OCI-LY1 (cell line): Measurements from ENCODE around the gene TCF19.
"Not testable (repeated sequence)": the region's sequence is repeated elsewhere in the genome, so short reads cannot be mapped to it uniquely, and the experiment has no call there.

Experiments
- H2AFZ ChIP-seq: fragments of 200-600 bp; sonication (generic), shearing (Covaris generic); 2 replicates; pipeline ENCODE4 v1.6.0; 2014; ENCODE audit warnings: antibody characterized with exemption, mild to moderate bottlenecking, low read length
- H3F3A ChIP-seq: fragments of 200-600 bp; sonication (generic), shearing (Covaris generic); 2 replicates; pipeline ENCODE4 v1.6.0; 2014; ENCODE audit warnings: mild to moderate bottlenecking, antibody characterized with exemption, low read length, moderate library complexity; ENCODE audit not compliant: insufficient read depth
- H3K27ac ChIP-seq: fragments of 200-600 bp; sonication (generic); 2 replicates; pipeline ENCODE4 v1.5.1; 2014; ENCODE audit warnings: low read length, mixed run types, mild to moderate bottlenecking, low read depth; ENCODE audit not compliant: poor library complexity, severe bottlenecking
- H3K27me3 ChIP-seq: fragments of 200-600 bp; sonication (generic); 2 replicates; pipeline ENCODE4 v1.6.0; 2014; ENCODE audit warnings: antibody characterized with exemption, mild to moderate bottlenecking, low read length, moderate library complexity; ENCODE audit not compliant: insufficient read depth
- H3K36me3 ChIP-seq: fragments of 200-600 bp; sonication (generic); 2 replicates; pipeline ENCODE4 v1.6.1; 2014; ENCODE audit warnings: mild to moderate bottlenecking, antibody characterized with exemption, low read length, moderate library complexity, mixed read lengths; ENCODE audit not compliant: insufficient read depth
- H3K4me1 ChIP-seq: fragments of 200-600 bp; sonication (generic); 2 replicates; pipeline ENCODE4 v1.5.1; 2014; ENCODE audit warnings: mild to moderate bottlenecking, low read length, moderate library complexity; ENCODE audit not compliant: insufficient read depth, severe bottlenecking
- H3K4me2 ChIP-seq: fragments of 200-600 bp; sonication (generic), shearing (Covaris generic); 2 replicates; pipeline ENCODE4 v1.6.1; 2014; ENCODE audit warnings: low read length
- H3K4me3 ChIP-seq: fragments of 200-600 bp; sonication (generic); 2 replicates; pipeline ENCODE4 v1.5.1; 2014; ENCODE audit warnings: low read length, low read depth, mild to moderate bottlenecking, mixed read lengths; ENCODE audit not compliant: poor library complexity, severe bottlenecking
- H3K79me2 ChIP-seq: fragments of 200-600 bp; shearing (Covaris generic); 2 replicates; pipeline ENCODE4 v1.6.1; 2016; ENCODE audit warnings: mixed run types, low read length, mixed read lengths; ENCODE audit not compliant: insufficient read depth
- H3K9ac ChIP-seq: fragments of 200-600 bp; sonication (generic), shearing (Covaris generic); 2 replicates; pipeline ENCODE4 v1.6.1; 2014; ENCODE audit warnings: mild to moderate bottlenecking, low read length, mixed read lengths
- H3K9me2 ChIP-seq: fragments of 200-600 bp; sonication (generic), shearing (Covaris generic); 2 replicates; pipeline ENCODE4 v1.6.1; 2014; ENCODE audit warnings: low read depth, mild to moderate bottlenecking, low read length, mixed read lengths
- H3K9me3 ChIP-seq: fragments of 200-600 bp; shearing (Covaris generic); 2 replicates; pipeline ENCODE4 v1.6.1; 2014; ENCODE audit warnings: low read length, mixed read lengths
- H4K20me1 ChIP-seq: fragments of 200-600 bp; sonication (generic), shearing (Covaris generic); 2 replicates; pipeline ENCODE4 v1.6.0; 2016; ENCODE audit warnings: mild to moderate bottlenecking, low read length; ENCODE audit not compliant: insufficient read depth
- EZH2 ChIP-seq: fragments of 200-600 bp; sonication (generic), shearing (Covaris generic); IDR thresholded peaks from 2 replicates; pipeline ENCODE4 v1.8.0; 2017; ENCODE audit warnings: borderline replicate concordance, mixed run types, mild to moderate bottlenecking, antibody characterized with exemption, low read length, moderate library complexity, mixed read lengths
- TF ChIP-seq, protein P1 (sequence below): fragments of 200-600 bp; sonication (generic), shearing (Covaris generic); IDR thresholded peaks from 2 replicates; pipeline ENCODE4 v1.5.1; 2017; ENCODE audit warnings: mild to moderate bottlenecking, antibody characterized with exemption, low read length, moderate library complexity, mixed read lengths

The TCF19 gene

DNA sequence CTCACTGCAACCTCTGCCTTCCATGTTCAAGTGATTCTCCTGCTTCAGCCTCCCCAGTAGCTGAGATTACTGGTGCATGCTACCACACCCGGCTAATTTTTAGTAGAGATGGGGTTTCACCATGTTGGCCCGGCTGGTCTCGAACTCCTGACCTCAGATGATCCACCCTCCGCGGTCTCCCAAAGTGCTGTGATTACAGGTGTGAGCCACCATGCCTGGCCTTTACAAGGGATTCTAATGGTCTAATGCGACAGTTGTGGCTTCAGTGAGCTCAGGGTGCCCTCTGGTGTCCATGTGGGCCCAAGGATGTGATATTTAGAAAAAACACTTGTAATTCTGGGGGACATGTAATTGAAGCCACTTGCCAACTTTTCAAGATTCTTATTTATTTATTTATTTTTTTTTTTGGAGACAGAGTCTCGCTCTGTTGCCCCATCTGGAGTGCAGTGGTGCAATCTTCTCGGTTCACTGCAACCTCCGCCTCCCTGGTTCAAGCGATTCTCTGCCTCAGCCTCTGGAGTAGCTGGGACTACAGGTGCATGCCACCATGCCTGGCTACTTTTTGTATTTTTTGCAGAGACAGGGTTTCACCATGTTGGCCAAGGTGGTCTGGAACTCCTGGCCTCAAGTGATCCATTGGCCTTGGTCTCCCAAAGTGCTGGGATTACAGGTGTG lies 34.2 kb downstream of the TCF19 start:
- H3K9me3 ChIP-seq, H3K9me2 ChIP-seq, H3K4me3 ChIP-seq, H3F3A ChIP-seq, H3K27ac ChIP-seq, H3K4me2 ChIP-seq, H3K27me3 ChIP-seq, H4K20me1 ChIP-seq, H3K79me2 ChIP-seq, H3K9ac ChIP-seq, H2AFZ ChIP-seq: not testable (repeated sequence)
- Histone ChIP-seq H3K4me1 (peaks cover 24% of the 10 kb centered on the region), H3K36me3 (peaks cover 14% of the 10 kb centered on the region)
- TF ChIP-seq, protein P1, sequence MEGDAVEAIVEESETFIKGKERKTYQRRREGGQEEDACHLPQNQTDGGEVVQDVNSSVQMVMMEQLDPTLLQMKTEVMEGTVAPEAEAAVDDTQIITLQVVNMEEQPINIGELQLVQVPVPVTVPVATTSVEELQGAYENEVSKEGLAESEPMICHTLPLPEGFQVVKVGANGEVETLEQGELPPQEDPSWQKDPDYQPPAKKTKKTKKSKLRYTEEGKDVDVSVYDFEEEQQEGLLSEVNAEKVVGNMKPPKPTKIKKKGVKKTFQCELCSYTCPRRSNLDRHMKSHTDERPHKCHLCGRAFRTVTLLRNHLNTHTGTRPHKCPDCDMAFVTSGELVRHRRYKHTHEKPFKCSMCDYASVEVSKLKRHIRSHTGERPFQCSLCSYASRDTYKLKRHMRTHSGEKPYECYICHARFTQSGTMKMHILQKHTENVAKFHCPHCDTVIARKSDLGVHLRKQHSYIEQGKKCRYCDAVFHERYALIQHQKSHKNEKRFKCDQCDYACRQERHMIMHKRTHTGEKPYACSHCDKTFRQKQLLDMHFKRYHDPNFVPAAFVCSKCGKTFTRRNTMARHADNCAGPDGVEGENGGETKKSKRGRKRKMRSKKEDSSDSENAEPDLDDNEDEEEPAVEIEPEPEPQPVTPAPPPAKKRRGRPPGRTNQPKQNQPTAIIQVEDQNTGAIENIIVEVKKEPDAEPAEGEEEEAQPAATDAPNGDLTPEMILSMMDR = peak; percentile 65

DNA sequence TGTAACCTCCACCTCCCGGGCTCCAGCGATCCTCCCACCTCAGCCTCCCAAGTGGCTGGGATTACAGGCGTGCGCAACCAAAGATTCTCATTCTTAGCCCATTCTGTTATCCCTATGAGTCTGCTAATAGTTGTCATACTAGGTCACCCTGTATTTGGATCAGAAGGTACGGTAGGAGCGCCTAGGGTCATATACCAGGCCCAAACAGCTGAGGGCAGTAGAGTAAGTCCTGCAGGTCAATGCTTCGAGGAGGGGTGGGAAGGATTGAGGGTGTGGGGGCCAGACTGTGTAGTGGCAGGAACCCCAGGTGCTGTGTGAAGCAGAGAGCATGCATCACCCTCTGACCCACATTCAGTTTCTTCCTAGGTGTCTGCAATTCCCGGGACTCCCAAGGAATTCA lies 34.8 kb downstream of the TCF19 start:
- Histone ChIP-seq H2AFZ (no peak overlapping the region), H3F3A (no peaks in the 10 kb centered on the region), H3K4me3 (no peak overlapping the region), H3K27ac (no peak overlapping the region), H3K4me1 (peaks cover 19% of the 10 kb centered on the region), H3K9ac (no peak overlapping the region), H3K4me2 (no peak overlapping the region), H3K27me3 (no peaks in the 10 kb centered on the region), H3K9me2 (no peaks in the 10 kb centered on the region), H3K9me3 (no peaks in the 10 kb centered on the region), H3K79me2 (no peaks in the 10 kb centered on the region), H4K20me1 (no peaks in the 10 kb centered on the region), H3K36me3 (peaks cover 14% of the 10 kb centered on the region)
- no peak for TF ChIP-seq EZH2
- TF ChIP-seq, protein P1 = peak; percentile 23; the same call in 1 of the 2 replicates

- H3K27ac ChIP-seq = peak overlapping the region; percentile 53
- H3K4me2 ChIP-seq = no peak overlapping the region
- no peak overlapping the region for H3K9ac ChIP-seq
Observed at GRCh38 chr6:31194061-31194834, 35.9 kb downstream of the TCF19 start.

DNA sequence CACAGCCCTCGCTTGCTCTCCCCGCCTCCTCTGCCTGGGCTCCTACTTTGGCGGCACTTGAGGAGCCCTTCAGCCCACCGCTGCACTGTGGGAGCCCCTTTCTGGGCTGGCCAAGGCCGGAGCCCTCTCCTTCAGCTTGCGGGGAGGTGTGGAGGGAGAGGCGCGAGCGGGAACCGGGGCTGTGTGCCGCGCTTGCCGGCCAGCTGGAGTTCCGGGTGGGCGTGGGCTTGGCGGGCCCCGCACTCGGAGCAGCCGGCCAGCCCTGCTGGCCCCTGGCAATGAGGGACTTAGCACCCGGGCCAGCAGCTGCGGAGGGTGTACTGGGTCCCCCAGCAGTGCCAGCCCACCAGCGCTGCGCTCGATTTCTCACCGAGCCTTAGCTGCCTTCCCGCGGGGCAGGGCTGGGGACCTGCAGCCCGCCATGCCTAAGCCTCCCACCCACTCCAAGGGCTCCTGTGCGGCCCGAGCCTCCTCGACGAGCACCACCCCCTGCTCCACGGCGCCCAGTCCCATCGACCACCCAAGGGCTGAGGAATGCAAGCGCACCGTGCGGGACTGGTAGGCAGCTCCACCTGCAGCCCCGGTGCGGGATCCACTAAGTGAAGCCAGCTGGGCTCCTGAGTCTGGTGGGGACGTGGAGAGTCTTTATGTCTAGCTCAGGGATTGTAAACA lies 37.1 kb downstream of the TCF19 start:
- not testable (repeated sequence) for H3F3A ChIP-seq, H2AFZ ChIP-seq, H3K27ac ChIP-seq, H3K4me2 ChIP-seq, H3K9me2 ChIP-seq, H4K20me1 ChIP-seq, H3K9ac ChIP-seq, H3K27me3 ChIP-seq, H3K4me3 ChIP-seq
- peaks cover 11% of the 10 kb centered on the region for H3K9me3 ChIP-seq
- peaks cover 30% of the 10 kb centered on the region for H3K36me3 ChIP-seq
- peaks cover 15% of the 10 kb centered on the region for H3K79me2 ChIP-seq
- peaks cover 26% of the 10 kb centered on the region for H3K4me1 ChIP-seq

More at GRCh38 chr6:31194061-31194834, 35.9 kb downstream of the TCF19 start:
- TF ChIP-seq, protein P1 = no peak
- TF ChIP-seq EZH2 = no peak
- Histone ChIP-seq H3K79me2 (peaks cover 3% of the 10 kb centered on the region; the same call in 1 of the 2 replicates), H3K9me2 (no peaks in the 10 kb centered on the region), H3K27me3 (no peaks in the 10 kb centered on the region), H3K9me3 (no peaks in the 10 kb centered on the region), H3K36me3 (peaks cover 18% of the 10 kb centered on the region), H2AFZ (no peak overlapping the region), H3K4me3 (no peak overlapping the region), H4K20me1 (no peaks in the 10 kb centered on the region), H3K4me1 (peaks cover 22% of the 10 kb centered on the region), H3F3A (no peaks in the 10 kb centered on the region)
